Uterus (tissue), 2 donors: ENCODE data around the gene MPIG6B.

Experiments used
- POLR2A ChIP-seq, 2 donors: fragments of 450-650 bp; IDR thresholded peaks; one replicate each; pipeline ENCODE4 v1.6.1; 2016; ENCODE audit warnings: antibody characterized with exemption in 2 of 2, mild to moderate bottlenecking in 1 of 2, moderate library complexity in 1 of 2
- TF ChIP-seq, protein P1 (sequence below), 4 experiments: fragments of 200-600 bp in 2 of 4; fragments of 450-650 bp in 2 of 4; sonication (generic) in 2 of 4; IDR thresholded peaks; one replicate each; pipeline ENCODE4 v1.5.1; 2016 to 2019; ENCODE audit warnings: antibody characterized with exemption in 4 of 4, mild to moderate bottlenecking in 2 of 4, moderate library complexity in 1 of 4

DNA sequence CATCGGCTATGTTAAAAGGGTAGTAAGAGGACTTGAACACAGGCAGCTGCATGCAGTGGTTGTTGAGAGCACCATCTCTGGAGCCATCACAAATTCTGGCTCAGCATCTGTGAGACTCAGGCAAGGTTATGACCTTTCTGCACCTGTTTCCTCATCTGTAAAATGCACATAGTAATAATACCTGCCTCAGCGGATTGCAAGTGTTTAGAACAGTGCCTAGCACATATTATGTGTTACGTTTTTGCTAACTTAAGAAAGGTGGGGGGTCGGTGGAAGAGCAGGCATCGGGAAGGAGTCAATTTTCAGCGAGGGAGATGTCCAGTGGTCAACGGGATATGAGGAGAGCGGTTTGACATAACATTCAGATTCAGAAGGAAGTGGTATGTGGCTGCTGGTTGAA lies 45.2 kb upstream of the MPIG6B start:
- TF ChIP-seq, protein P1, sequence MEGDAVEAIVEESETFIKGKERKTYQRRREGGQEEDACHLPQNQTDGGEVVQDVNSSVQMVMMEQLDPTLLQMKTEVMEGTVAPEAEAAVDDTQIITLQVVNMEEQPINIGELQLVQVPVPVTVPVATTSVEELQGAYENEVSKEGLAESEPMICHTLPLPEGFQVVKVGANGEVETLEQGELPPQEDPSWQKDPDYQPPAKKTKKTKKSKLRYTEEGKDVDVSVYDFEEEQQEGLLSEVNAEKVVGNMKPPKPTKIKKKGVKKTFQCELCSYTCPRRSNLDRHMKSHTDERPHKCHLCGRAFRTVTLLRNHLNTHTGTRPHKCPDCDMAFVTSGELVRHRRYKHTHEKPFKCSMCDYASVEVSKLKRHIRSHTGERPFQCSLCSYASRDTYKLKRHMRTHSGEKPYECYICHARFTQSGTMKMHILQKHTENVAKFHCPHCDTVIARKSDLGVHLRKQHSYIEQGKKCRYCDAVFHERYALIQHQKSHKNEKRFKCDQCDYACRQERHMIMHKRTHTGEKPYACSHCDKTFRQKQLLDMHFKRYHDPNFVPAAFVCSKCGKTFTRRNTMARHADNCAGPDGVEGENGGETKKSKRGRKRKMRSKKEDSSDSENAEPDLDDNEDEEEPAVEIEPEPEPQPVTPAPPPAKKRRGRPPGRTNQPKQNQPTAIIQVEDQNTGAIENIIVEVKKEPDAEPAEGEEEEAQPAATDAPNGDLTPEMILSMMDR (IDR thresholded peaks at IDR 0.05): no peak
- TF ChIP-seq POLR2A (IDR thresholded peaks at IDR 0.05): no peak
